ENCODE measurements around the gene ADSL. TPM values are rescaled to one million over a fixed set of nuclear protein-coding genes. Genes with fewer than 3 reads are reported as not detected.

ADSL gene
- total RNA-seq, 1 donor from 2014 or later: 153 TPM

DNA sequence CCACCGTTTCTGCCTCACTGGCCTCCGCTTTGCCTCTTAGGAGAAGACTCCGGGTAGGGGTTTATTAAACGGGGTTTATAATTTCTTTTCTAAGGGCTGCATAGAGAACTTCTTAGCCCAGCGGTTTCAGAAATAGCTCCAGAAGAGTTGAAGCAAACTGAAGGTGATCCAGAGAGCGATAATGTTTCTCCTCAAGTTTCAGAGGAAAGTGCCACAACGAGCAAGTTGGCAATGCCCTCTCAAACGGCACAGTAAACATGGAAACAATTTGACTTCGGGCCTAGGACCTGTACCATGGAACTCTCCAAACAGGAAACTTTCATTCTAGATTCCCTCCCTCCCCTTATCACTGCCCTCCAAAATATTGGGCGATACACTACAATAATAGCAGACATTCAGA lies 1.0 kb downstream of the ADSL start:
- TF ChIP-seq, protein P1, sequence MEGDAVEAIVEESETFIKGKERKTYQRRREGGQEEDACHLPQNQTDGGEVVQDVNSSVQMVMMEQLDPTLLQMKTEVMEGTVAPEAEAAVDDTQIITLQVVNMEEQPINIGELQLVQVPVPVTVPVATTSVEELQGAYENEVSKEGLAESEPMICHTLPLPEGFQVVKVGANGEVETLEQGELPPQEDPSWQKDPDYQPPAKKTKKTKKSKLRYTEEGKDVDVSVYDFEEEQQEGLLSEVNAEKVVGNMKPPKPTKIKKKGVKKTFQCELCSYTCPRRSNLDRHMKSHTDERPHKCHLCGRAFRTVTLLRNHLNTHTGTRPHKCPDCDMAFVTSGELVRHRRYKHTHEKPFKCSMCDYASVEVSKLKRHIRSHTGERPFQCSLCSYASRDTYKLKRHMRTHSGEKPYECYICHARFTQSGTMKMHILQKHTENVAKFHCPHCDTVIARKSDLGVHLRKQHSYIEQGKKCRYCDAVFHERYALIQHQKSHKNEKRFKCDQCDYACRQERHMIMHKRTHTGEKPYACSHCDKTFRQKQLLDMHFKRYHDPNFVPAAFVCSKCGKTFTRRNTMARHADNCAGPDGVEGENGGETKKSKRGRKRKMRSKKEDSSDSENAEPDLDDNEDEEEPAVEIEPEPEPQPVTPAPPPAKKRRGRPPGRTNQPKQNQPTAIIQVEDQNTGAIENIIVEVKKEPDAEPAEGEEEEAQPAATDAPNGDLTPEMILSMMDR (IDR thresholded peaks at IDR 0.05; ENCODE audit: insufficient read depth, low read length, poor library complexity, severe bottlenecking): no peak

DNA sequence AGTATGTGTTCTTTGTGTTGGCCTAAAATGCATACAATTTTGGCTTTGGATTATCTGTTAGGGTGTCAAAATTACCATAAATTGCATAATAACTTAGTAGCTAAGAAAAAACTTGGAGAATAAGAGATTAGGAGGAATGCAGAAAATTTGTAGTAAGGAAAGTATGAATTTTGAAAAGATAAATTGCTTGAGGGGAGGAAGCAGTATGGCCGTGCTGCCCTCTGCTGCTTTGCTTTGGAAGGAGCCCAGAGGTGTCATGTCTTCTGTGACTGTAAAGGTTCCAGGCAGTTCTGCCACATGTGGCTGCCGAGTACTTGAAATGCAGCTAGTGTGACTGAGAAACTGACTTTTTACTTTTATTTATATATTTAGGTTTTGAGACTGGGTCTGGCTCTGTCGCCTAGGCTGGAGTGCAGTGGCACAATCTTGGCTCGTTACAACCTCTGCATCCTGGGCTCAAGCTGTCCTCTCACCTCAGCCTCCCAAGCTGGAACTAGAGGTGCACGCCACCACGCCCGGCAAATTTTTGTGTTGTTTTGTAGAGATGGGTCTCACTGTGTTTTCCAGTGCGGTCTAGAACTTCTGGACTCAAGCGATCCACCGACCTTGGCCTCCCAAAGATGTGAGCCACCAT lies 1.8 kb downstream of the ADSL start:
- no peaks in the 10 kb centered on the region for H3K27me3 ChIP-seq (ENCODE audit: control insufficient read depth, insufficient read depth, low read length)
- DNase-seq (ENCODE audit: low read depth): no peak
- H3K36me3 ChIP-seq (ENCODE audit: control insufficient read depth, insufficient read depth, low read length): no peaks in the 10 kb centered on the region
- H3K4me3 ChIP-seq (ENCODE audit: low read depth, low read length): no peak overlapping the region
- TF ChIP-seq, protein P1 (IDR thresholded peaks at IDR 0.05; ENCODE audit: insufficient read depth, low read length, poor library complexity, severe bottlenecking): peak; percentile 78

More for the DNA sequence above, 1.0 kb downstream of the ADSL start:
- no peak for DNase-seq (ENCODE audit: low read depth)
- peak overlapping the region; percentile 90 for H3K4me3 ChIP-seq (ENCODE audit: low read depth, low read length)
- H3K36me3 ChIP-seq (ENCODE audit: control insufficient read depth, insufficient read depth, low read length): no peaks in the 10 kb centered on the region
- no peaks in the 10 kb centered on the region for H3K27me3 ChIP-seq (ENCODE audit: control insufficient read depth, insufficient read depth, low read length)

DNA sequence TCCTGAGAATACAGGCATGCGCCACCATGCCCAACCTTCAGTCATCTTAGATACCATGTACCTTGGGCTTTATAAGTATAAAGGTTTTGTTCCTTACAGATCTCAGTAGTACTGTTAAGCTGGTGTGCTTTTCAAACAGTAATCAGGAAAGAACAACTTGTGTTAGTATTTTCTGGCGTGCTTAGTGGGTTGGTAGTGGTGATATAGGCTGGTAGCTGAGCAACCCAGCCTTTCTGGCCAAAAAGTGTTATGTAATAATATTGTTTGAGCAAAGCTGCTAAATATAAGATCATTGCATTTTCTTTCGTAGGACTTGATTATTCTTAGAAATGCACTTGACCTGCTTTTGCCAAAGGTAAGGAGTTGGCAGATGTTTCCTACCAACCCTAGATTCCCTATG lies 6.5 kb downstream of the ADSL start:
- DNase-seq (ENCODE audit: low read depth): no peak
- Histone ChIP-seq H3K36me3 (ENCODE audit: control insufficient read depth, insufficient read depth, low read length) (no peaks in the 10 kb centered on the region), H3K4me3 (ENCODE audit: low read depth, low read length) (no peak overlapping the region), H3K27me3 (ENCODE audit: control insufficient read depth, insufficient read depth, low read length) (no peaks in the 10 kb centered on the region)
- TF ChIP-seq, protein P1 (IDR thresholded peaks at IDR 0.05; ENCODE audit: insufficient read depth, low read length, poor library complexity, severe bottlenecking): no peak

DNA sequence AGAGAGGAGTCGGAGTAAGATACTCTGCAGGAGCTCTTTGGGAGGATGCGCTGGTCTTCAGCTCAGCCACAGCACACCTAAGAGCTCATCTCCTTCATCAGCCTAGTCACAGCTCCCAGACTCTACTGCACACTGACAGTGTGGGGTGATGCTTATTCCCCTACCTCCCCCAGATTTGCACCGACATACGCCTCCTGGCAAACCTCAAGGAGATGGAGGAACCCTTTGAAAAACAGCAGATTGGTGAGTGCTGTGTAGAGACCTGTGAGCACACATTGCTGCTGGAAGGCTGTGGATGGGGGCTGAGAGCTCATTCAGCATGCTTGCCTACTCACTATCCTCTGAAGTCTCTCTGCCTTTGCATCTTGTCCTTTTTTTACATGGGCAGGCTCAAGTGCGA lies 14.8 kb downstream of the ADSL start:
- DNase-seq (ENCODE audit: low read depth): no peak
- TF ChIP-seq, protein P1 (IDR thresholded peaks at IDR 0.05; ENCODE audit: insufficient read depth, low read length, poor library complexity, severe bottlenecking): no peak

DNA sequence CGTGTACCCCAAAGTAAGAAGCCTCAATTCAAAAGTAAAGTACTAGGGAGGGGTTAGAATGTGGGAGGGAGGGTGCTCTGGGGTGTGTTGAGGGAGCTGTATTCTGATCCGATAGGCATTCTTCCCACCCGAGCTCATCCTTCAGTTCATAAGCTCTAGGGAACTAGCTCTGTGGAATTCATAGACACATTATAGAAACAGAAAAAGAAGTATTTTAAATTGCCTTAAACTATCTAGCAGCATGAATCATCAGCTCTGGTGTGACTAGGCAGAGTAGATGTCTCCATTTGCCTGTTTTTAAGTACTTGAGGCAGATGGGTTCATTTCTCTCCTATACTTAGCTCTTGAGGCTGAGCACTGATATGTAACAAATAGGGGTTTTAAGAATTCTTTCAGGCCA lies 16.8 kb downstream of the ADSL start:
- Histone ChIP-seq H3K4me3 (ENCODE audit: low read depth, low read length) (no peak overlapping the region), H3K36me3 (ENCODE audit: control insufficient read depth, insufficient read depth, low read length) (peaks cover 1% of the 10 kb centered on the region), H3K27me3 (ENCODE audit: control insufficient read depth, insufficient read depth, low read length) (no peaks in the 10 kb centered on the region)
- TF ChIP-seq, protein P1 (IDR thresholded peaks at IDR 0.05; ENCODE audit: insufficient read depth, low read length, poor library complexity, severe bottlenecking): no peak
- DNase-seq (ENCODE audit: low read depth): no peak

More for the DNA sequence above, 14.8 kb downstream of the ADSL start:
- no peak overlapping the region for H3K4me3 ChIP-seq (ENCODE audit: low read depth, low read length)
- no peaks in the 10 kb centered on the region for H3K27me3 ChIP-seq (ENCODE audit: control insufficient read depth, insufficient read depth, low read length)
- peaks cover 1% of the 10 kb centered on the region for H3K36me3 ChIP-seq (ENCODE audit: control insufficient read depth, insufficient read depth, low read length)

DNA sequence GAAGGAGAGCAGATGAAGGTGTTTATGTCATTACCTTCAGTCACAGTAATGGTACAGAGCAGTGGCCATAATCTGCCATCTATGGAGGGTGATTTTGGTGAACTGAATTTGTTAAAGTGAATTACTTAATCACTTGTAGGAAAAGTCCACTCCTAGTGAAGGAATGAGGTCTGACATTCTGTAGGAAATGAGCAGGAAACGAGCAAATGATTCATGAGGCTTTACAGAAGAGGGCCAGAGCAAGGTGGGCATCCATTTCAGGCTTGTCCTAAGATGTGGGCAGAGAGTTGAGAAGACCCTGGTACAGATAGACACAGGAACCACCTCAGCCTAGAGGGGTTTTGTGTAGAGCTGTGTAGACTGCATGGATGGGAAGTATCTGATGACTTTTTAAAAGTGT lies 18.1 kb downstream of the ADSL start:
- no peak overlapping the region for H3K4me3 ChIP-seq (ENCODE audit: low read depth, low read length)
- TF ChIP-seq, protein P1 (IDR thresholded peaks at IDR 0.05; ENCODE audit: insufficient read depth, low read length, poor library complexity, severe bottlenecking): no peak
- no peaks in the 10 kb centered on the region for H3K27me3 ChIP-seq (ENCODE audit: control insufficient read depth, insufficient read depth, low read length)
- no peaks in the 10 kb centered on the region for H3K36me3 ChIP-seq (ENCODE audit: control insufficient read depth, insufficient read depth, low read length)
- no peak for DNase-seq (ENCODE audit: low read depth)

All from kidney epithelial cell (primary cell).